ENCODE results near the gene FAM90A26.
"Not testable (repeated sequence)": the region's sequence is repeated elsewhere in the genome, so short reads cannot be mapped to it uniquely, and the experiment has no call there.

FAM90A26 gene, protein sequence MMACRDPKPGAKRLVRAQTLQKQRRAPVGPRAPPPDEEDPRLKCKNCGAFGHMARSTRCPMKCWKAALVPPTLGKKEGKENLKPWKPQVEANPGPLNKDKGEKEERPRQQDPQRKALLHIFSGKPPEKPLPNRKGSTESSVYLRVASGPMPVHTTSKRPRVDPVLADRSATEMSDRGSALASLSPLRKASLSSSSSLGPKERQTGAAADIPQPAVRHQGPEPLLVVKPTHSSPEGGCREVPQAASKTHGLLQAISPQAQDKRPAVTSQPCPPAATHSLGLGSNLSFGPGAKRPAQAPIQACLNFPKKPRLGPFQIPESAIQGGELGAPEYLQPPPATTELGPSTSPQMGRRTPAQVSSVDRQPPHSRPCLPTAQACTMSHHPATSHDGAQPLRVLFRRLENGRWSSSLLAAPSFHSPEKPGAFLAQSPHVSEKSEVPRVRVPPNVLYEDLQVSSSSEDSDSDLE

DNA sequence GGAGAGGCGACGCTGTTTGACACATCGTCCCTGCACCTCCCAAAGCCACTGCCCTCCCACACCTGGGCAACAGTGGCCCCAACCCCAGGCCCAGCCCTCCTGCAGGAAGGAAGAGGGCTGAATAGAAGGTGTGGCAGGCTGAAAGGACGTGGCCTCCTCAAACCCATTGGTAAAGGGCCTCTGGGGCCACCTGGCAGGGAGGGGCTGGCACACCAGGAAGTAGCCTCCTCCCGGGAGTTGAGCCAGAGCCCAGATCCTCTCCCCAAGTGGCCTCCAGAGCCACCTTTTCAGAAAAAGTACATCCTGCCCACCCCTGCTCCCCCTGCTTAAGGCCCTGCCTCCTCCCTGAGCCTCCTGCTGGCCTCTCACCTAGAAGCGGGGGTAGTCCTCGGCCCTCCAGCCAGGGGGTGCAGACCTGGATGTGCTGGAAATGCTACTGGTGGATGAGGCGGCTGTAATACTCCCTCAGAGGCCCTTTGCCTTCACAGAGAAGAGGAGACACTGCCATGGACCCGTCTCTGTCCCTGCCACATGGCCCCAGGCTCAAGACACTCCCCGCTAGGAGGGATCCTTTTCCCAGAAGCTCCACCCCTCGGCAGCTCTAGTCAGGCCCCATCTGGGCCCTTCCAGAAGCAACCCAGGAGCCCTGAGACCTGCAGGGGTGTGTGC, at the start of gene FAM90A26:
Gene FAM90A26 (plus strand): TSS at position 619 of the 669 bp plus-strand sequence. CDS start 2,764 bp downstream, outside the sequence.
- not testable (repeated sequence) for FAIRE-seq

DNA sequence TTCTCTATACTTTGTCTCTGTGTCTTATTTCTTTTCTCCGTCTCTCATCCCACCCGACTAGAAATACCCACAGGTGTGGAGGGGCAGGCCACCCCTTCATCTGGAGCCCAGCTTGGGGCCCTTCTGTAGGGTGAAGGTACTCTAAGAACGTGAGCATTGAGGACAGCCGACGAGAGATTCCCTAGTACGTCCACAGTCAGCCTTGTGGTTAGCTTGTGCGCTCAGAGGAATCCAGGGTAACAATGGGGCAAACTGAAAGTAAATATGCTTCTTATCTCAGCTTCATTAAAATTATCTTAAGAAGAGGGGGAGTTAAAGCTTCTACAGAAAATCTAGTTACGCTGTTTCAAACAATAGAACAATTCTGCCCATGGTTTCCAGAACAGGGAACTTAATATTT, 47.5 kb upstream of the FAM90A26 start:
- FAIRE-seq, result not testable (repeated sequence)

GRCh38 chr4:9123572-9124007, 46.6 kb upstream of the FAM90A26 start:
- not testable (repeated sequence) for FAIRE-seq

DNA sequence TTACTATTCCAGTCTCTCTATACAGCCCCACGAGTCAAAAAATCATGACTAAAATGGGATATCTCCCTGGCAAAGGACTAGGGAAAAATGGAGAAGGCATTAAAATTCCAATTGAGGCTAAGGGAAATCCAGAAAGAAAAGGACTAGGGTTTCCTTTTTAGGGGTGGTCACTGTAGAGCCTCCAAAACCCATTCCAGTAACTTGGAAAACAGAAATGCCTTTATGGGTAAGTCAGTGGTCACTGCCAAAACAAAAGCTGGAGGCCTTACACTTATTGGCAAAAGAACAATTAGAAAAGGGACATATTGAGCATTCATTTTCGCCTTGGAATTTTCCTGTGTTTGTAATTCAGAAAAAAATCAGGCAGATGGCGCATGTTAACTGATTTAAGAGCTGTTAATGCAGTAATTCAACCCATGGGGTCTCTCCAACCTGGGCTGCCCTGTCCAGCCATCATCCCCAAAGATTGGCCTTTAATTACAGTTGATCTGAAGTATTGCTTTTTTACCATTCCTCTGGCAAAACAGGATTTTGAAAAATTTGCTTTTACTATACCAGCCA, 44.5 kb upstream of the FAM90A26 start:
- FAIRE-seq, result not testable (repeated sequence)

DNA sequence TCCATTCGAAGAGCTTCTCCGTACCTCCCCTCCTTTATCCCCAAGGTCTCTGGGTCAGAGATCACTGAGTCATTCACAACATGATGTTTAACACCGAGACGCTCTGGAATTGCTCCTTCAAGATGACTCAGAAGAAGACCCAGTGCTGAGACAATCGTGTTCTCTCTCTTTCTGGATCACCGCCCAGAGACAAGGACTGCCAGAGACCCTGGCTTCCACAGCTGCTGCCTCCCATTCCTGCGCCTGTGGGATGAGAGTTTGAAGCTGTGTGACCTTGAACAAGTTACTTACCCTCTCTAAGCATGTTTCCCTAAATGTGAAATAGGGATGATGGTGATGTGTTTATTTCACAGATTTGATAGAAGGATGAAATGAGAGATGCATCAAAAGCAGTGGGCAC, 38.8 kb upstream of the FAM90A26 start:
- FAIRE-seq, result not testable (repeated sequence)

GRCh38 chr4:9132849-9133248, 37.4 kb upstream of the FAM90A26 start:
- not testable (repeated sequence) for FAIRE-seq

- FAIRE-seq, result not testable (repeated sequence)
Measured at GRCh38 chr4:9134011-9134410, 36.2 kb upstream of the FAM90A26 start.

- FAIRE-seq, result not testable (repeated sequence)
Measured at GRCh38 chr4:9134556-9134955, 35.7 kb upstream of the FAM90A26 start.

DNA sequence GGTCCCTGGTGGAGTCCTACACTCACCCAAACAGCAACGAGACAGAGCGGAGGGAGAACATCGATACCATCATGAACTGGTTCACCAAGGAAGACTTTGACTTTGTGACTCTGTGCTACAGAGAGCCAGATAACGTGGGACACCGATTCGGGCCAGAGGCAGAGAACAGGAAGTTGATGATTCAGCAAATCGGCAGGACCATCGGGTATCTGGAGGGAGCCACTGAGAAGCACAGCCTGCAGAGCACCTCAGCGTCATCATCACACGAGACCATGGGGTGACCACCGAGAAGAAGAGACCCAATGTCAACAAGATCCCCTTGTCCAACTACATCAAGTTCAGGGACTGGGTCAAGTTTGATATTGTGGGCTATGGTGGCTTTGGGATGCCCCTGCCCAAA, 29.2 kb upstream of the FAM90A26 start:
- FAIRE-seq, result not testable (repeated sequence)

DNA sequence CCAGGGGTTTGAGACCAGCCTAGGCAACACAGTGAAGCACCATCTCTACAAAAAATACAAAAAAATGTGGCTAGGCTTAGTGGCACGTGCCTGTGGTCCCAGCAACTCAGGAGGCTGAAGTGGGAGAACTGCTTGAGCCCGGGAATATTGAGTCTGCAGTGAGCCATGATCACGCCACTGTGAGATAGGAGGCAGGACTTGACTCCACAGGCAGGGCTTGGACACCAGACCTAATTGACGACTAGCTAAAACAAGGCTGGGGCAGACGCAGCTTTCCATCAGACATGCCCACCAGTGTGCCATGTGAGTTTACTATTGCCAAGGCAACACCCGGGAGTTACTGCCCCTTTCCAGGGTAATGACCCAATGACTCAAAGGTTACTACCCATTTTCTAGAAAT, 27.4 kb upstream of the FAM90A26 start:
- not testable (repeated sequence) for FAIRE-seq

GRCh38 chr4:9143421-9144080, 26.7 kb upstream of the FAM90A26 start:
- no peak for FAIRE-seq

DNA sequence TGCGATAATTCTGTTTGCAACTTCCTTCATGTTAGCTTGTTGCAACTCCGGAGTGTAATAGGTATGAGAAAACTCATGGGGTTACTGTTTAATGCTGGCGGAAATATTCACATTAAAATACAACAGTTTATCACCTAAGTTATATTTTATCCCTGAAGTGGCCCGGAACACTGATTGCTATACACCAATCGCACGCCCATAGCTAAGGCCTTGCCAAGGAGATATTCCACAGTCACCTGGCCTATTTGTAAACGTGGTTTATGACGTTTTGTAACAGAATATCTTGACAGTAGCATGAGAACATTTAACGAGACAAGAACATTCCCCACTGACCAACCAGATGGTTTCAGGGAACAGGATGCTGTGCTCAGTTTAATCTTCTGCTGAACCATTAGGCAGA, 23.2 kb upstream of the FAM90A26 start:
- no peak for FAIRE-seq

- FAIRE-seq, result not testable (repeated sequence)
Measured at GRCh38 chr4:9147368-9147767, 22.8 kb upstream of the FAM90A26 start.

GRCh38 chr4:9148611-9149409, 21.4 kb upstream of the FAM90A26 start:
- FAIRE-seq, result not testable (repeated sequence)

GRCh38 chr4:9151809-9152179, 18.4 kb upstream of the FAM90A26 start:
- FAIRE-seq, result not testable (repeated sequence)

- not testable (repeated sequence) for FAIRE-seq
Measured at GRCh38 chr4:9152180-9153007, 17.8 kb upstream of the FAM90A26 start.

GRCh38 chr4:9153008-9153570, 17.1 kb upstream of the FAM90A26 start:
- FAIRE-seq, result peak; percentile 61

- FAIRE-seq, result not testable (repeated sequence)
Measured at GRCh38 chr4:9153571-9154157, 16.5 kb upstream of the FAM90A26 start.

DNA sequence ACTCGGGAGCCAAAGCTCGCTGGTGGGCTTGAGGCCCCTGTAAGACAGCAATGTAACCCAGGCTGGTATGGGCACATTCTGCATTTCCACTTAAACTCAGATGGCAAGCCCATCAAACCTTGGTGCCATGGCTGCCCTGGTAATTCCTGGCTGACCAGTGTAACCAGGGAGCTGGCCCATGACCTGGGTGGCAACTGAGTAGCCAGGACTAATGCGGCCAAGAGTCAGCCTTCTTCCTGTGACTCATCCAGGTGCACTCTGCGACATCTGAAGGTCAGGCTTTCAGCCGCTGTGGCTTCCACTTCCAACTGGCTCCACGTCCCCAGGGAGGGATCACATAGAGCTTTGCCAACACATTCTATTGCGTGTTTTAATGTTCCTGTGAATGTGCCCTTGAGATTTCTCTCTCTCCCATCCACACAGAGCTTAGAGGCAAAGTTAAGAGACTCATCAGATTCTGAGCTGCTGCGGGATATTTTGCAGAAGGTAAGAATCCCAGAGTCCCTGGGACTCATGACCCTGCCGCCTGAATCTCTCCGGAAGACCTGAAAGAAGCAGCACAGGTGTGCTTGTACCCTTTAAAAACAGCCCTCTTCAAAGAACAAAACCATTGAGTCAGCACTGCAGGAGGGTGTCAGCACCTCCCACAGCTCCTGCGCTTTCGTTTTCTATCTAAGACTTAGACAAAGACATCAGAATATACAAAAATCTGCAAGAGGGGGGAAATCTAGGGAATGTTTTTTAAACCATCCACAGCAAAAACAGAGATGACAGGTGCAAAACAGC, 14.9 kb upstream of the FAM90A26 start:
- not testable (repeated sequence) for FAIRE-seq

GRCh38 chr4:9158392-9158791, 11.8 kb upstream of the FAM90A26 start:
- not testable (repeated sequence) for FAIRE-seq
